NCI-H146 (cell line): ENCODE measurements around the gene GFOD2.

Source experiments
- DNase-seq: peaks from one replicate; lab custom pipeline; 2025; lab: John Stamatoyannopoulos, UW

GFOD2 gene

DNA sequence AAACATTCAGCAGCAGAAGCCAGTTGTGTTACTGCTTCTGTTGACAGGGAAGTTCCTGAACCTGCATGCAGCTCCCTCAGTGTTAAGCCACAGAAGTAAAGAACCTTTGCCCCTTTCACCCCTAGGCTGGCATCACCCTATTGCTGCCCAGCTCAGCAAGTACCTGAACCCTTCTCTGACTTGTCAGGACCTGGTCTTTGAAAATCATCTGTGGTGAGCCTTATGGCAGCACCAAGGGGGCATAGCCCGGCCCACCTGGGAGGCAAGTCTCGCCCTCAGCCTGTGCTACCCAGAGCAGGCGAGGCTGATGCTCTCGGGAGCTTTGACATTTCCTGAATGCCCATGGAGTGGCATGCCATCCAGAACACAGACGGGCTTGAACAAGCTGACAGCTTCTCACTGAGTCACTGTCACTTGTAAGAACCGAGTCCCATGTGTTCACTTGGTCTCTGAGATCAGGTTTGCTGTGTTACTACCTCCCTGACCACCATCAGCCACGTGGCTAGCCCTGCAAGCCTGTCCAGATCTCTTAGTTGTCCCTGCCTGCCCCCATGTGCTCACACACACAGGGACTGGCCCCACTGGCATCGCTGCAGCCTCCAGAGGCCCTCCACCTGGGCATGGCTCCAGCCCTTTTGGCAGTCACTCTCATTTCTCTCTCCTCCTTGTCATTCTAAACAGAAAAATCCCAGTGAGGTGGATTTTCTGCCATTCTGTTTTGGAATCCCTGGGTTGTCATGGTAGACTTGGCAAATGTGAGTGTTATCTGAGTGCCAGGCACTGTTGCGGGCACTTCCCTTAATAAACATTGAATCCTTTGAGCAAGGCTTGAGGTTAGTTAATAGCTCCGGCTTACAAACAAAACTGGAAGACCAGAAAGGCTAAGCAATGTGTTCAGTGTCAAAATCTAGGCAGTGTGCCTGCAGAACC lies 77.1 kb downstream of the GFOD2 start:
- no peak for DNase-seq

DNA sequence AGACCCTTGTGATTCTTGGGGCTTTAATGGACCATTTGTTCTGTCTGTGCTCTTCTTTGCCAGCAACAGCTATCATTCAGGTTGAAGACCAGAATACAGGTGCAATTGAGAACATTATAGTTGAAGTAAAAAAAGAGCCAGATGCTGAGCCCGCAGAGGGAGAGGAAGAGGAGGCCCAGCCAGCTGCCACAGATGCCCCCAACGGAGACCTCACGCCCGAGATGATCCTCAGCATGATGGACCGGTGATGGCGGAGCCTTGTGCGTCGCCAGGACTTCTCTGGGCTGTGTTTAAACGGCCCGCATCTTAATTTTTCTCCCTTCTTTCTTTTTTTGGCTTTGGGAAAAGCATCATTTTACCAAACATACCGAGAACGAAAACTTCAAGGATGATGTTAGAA lies 81.5 kb downstream of the GFOD2 start:
- DNase-seq: no peak

GRCh38 chr16:67636713-67637112 lies 82.4 kb downstream of the GFOD2 start:
- no peak for DNase-seq

DNA sequence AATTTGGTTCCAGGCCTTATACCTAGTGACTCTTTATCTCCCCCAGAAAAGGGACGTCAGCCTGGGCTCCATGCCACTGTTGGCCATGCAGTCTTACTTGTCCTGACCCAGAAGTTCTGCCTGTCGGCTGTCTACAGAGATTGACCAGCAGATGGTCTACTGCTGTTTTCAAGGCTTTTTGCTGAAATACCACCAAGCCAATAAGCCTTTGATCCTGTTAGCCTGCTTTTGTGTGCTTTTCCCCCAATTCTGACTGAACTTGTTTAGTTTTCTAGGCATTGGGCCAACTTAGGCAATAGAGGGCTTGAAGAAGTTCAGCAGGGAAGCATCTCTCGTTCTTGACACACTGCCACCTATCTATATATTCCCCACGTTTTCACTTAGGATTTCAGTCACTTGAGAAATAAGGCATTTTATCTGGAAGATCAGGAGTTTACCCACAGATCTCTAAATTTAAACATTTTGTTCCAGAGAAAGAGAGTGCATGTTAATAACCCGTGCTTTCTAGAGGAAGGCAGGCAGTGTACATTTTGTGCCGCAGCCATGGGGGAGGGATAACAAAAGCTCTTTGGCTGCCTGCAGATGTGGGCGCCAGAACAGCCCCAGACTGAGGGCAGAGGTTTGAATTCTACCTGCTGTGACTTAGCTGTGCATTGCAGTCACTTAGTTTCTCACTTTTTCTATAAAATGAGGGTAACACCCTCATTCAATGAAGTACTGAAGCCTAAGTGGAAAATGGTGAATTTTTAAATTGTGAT lies 86.5 kb downstream of the GFOD2 start:
- DNase-seq: no peak

- DNase-seq: no peak
These were observed 90.9 kb downstream of the GFOD2 start for GRCh38 chr16:67628216-67628615.
